ENCODE data around the gene C17orf50.

GRCh38 chr17:35757243-35757642 is 3.4 kb upstream of the C17orf50 start:
- TF ChIP-seq CTCF (conservative IDR thresholded peaks at IDR 0.05; ENCODE audit: low read depth, low read length) (no peak), EZH2 (IDR thresholded peaks at IDR 0.05; ENCODE audit: low read length, unreplicated experiment) (no peak), EZH2phosphoT487 (IDR thresholded peaks at IDR 0.05; ENCODE audit: borderline replicate concordance, low read length) (no peak)

Measured in PC-3 (cell line).